ENCODE results near the gene ESRRB.

The ESRRB gene

GRCh38 chr14:76498463-76498935, 122.6 kb downstream of the ESRRB start:
- H3K4me3 ChIP-seq (ENCODE audit: low read depth, low read length): no peak overlapping the region
- TF ChIP-seq, protein P1, sequence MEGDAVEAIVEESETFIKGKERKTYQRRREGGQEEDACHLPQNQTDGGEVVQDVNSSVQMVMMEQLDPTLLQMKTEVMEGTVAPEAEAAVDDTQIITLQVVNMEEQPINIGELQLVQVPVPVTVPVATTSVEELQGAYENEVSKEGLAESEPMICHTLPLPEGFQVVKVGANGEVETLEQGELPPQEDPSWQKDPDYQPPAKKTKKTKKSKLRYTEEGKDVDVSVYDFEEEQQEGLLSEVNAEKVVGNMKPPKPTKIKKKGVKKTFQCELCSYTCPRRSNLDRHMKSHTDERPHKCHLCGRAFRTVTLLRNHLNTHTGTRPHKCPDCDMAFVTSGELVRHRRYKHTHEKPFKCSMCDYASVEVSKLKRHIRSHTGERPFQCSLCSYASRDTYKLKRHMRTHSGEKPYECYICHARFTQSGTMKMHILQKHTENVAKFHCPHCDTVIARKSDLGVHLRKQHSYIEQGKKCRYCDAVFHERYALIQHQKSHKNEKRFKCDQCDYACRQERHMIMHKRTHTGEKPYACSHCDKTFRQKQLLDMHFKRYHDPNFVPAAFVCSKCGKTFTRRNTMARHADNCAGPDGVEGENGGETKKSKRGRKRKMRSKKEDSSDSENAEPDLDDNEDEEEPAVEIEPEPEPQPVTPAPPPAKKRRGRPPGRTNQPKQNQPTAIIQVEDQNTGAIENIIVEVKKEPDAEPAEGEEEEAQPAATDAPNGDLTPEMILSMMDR (IDR thresholded peaks at IDR 0.05; ENCODE audit: low read depth, low read length, missing control alignments): no peak
- DNase-seq (ENCODE audit: low read depth): no peak

DNA sequence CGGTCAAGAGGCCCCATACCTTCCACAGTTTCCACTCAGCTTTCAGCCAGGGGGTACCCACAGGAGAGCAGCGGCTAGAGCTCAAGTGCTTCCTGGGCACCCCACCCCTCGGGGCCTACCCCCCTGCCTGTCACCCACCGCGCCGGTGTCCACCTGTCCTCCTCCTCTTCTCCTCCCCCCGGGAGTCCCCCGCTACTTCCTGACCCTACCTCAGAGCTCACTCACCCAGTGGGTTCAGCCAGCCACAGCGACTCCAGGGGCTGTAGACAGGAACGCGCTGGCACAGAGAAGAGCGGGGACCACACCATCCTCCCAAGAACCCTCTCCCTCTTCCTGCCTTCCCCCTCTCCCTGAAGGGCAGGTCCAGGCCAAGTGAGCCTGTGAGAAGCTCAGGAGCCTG, 123.0 kb downstream of the ESRRB start:
- TF ChIP-seq, protein P1 (IDR thresholded peaks at IDR 0.05; ENCODE audit: low read depth, low read length, missing control alignments): no peak
- DNase-seq (ENCODE audit: low read depth): no peak
- no peak overlapping the region for H3K4me3 ChIP-seq (ENCODE audit: low read depth, low read length)

DNA sequence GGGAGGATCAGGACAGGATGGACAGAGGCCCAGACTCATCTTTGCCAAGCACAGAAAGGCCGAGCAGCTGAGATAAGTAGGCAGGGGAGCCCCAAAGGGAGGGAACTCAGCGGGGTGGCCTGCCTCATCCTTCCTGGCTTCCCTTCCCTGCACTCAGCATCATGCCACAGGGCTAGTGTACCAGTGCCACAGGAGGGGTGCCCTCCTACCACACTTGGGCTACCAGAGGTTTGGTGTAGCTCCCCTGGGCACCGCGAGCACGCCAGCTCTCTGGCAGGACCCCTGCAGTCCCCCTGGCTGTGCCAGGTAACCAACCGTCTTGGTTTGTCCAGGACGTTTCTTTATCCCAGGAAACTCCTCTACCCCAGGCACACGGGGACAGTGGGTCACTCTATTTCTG, 123.5 kb downstream of the ESRRB start:
- DNase-seq (ENCODE audit: low read depth): no peak
- TF ChIP-seq, protein P1 (IDR thresholded peaks at IDR 0.05; ENCODE audit: low read depth, low read length, missing control alignments): no peak
- no peak overlapping the region for H3K4me3 ChIP-seq (ENCODE audit: low read depth, low read length)

DNA sequence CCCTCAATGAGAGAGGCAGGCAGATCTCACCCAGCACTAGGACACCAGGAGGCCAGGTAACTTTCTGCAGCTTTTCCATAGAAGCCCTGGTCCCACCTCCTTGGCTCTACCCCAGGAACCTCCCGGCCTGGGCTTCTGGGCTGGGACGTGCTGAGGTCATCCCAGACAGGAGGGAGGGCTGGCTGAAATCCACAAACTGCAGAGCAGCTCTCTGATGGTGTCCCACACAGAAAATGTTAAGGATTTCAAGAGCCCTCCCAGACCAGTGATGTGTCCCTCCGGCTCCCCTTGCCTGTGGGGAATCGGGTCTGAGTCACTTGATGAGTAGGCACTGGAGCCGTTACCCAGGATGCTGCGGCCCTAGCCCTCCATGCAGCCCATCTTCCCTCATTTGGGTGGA, 124.1 kb downstream of the ESRRB start:
- DNase-seq (ENCODE audit: low read depth): no peak
- TF ChIP-seq, protein P1 (IDR thresholded peaks at IDR 0.05; ENCODE audit: low read depth, low read length, missing control alignments): no peak
- H3K4me3 ChIP-seq (ENCODE audit: low read depth, low read length): no peak overlapping the region

DNA sequence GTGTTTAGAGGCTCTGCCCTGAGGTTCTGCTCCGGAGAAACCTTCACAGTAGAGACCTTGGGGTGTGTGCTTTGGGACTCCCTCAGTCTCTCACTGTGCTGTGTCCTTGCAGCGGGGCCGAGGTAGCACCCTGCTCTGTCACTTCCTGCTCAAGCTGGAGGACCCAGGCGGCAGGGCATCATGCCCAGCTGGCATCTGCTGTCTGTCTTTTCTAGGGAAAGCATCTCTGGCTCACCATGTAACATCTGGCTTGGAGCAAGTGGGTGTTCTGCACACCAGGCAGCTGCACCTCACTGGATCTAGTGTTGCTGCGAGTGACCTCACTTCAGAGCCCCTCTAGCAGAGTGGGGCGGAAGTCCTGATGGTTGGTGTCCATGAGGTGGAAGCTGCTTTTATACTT, 124.5 kb downstream of the ESRRB start:
- TF ChIP-seq, protein P1 (IDR thresholded peaks at IDR 0.05; ENCODE audit: low read depth, low read length, missing control alignments): no peak
- DNase-seq (ENCODE audit: low read depth): no peak
- no peak overlapping the region for H3K4me3 ChIP-seq (ENCODE audit: low read depth, low read length)

DNA sequence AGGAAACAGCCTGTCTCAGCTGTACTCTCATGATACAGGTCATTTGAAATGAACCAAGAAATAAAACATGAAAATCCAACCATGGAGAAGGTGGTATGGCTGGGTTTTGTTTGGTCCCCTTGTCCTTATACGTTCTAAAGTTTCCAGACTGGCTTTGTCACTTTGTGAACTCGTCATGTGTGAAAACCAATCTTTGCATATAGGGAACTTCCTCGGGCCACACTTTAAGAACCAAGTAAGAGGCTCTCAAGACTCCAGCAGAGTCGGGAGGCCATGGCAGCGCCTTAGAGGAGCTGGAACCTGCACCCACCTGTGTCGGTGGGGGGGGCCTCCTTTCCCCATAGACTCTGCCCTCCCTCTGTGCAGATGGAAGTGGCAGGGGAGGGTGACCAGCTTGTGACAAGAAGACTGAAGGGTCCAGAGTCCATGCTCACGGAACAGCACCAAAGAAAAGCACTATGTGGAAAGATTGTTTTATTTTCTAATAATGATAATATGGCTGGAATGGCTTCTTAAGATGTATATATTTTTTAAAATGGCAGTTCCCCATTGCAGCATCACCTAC, 125.3 kb downstream of the ESRRB start:
- no peak overlapping the region for H3K4me3 ChIP-seq (ENCODE audit: low read depth, low read length)
- TF ChIP-seq, protein P1 (IDR thresholded peaks at IDR 0.05; ENCODE audit: low read depth, low read length, missing control alignments): no peak
- no peak for DNase-seq (ENCODE audit: low read depth)

- H3K4me3 ChIP-seq (ENCODE audit: low read depth, low read length): no peak overlapping the region
- DNase-seq (ENCODE audit: low read depth): no peak
- TF ChIP-seq, protein P1 (IDR thresholded peaks at IDR 0.05; ENCODE audit: low read depth, low read length, missing control alignments): no peak
Measured at GRCh38 chr14:76502219-76502618, 126.3 kb downstream of the ESRRB start.

All from GM12864 (cell line).